ENCODE results near the gene ARL4C.

Gene ARL4C

DNA sequence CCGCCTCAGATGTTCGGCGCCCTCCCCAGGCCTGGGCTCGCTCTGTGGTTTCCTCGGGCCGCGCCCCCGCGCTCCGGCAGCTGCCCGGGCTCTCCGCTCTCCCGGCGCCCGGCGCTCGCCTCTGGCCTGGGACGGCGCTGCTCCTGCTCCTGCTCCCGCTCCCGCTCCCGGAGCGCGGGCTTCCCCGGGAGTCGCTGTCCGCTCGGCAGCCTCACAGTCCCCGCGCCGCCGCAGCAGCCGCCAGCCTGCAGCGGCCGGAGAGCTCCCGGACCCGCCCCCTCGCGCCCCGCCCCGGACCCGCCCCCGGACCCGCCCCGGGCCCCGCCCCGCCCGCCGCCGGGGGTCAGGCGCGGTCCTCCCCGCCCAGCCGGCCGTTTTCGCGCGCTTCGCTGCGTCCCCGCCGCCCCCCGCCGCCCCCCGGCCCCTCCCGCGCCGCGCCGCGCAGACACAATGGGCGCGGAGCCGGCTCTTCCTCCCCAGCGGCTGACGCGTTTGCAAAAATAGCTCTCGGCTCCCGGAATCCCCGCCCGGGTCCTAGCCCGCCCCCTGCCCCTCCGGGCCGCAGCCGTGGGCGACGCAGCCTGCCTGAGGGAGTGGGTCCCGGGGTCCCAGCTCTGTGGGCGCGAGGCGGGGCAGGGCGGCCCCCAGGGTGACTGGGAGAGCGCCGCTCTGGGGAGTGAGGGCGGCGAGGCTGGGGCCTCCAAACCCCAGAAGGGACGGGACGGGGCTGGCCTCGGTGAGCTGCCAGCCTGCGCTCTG, at the start of gene ARL4C:
ARL4C (minus strand) TSS at position 247 of the 759 bp plus-strand sequence. CDS start 495 bp downstream, outside the sequence.
- peak; percentile 34 for DNase-seq

GRCh38 chr2:234544659-234545611, 48.1 kb upstream of the ARL4C start:
- DNase-seq, result no peak

- no peak for DNase-seq
Measured at GRCh38 chr2:234542742-234543141, 45.9 kb upstream of the ARL4C start.

DNA sequence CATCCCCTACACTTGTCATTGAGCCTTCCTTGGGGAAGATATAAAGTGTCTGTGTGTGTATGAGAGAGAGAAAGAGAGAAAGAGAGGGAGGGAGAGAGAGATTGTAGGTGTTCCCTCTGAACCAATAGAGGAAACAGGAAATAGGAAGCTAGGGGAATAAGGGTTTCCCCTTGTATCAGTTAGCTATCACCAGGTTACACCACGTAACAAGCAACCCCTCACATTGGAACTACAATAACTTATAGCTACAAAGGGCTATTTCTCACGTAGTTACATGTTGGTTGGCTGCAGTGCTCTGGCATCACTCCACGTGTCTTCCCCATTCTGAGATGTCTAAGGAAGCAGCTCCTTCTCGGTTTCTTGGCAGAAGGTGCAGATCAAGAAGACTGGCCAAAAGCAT, 41.0 kb upstream of the ARL4C start:
- no peak for DNase-seq

DNA sequence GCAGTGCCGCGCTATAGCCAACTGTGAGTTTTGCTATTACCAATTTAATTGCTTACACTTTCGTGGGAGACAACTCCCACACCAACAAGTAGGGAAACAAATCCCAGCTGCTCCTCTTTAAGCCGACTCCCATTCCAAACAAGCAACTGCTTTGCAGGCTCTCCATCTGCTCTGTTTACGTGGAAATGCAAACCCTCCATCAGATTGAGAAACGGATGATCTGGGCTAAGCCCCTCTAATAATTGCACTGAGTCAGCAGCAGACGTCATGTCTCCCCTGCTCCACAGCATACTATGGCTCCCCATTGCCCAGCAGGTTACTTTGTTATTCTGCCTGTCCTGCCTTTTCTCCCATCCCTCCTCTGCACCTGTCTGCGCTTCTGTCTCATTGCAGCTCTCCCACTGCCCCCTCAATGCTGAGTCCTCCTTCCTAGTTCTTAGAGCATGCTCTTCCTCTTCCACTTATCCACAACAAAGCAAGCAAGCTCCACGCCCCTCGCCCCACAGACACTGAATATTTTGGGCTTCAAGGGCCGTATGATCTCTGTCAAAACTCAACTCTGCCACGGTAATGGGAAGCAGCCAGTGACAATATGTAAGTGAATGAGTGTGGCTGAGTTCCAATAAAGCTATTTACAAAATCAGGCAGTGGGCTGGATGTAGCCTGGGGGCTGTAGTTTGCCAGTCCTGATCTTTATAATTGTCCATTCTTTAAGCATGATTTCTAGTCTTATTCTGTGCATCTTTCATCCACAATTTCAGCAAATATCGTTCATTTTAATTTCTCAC, 39.5 kb upstream of the ARL4C start:
- DNase-seq, result no peak

GRCh38 chr2:234535464-234535863, 38.6 kb upstream of the ARL4C start:
- no peak for DNase-seq

GRCh38 chr2:234534515-234534914, 37.6 kb upstream of the ARL4C start:
- DNase-seq, result no peak

GRCh38 chr2:234533626-234534025, 36.7 kb upstream of the ARL4C start:
- DNase-seq, result no peak

GRCh38 chr2:234528410-234529148, 31.7 kb upstream of the ARL4C start:
- no peak for DNase-seq

GRCh38 chr2:234526711-234527110, 29.8 kb upstream of the ARL4C start:
- no peak for DNase-seq

- no peak for DNase-seq
Measured at GRCh38 chr2:234521536-234521935, 24.7 kb upstream of the ARL4C start.

GRCh38 chr2:234518986-234519642, 22.2 kb upstream of the ARL4C start:
- DNase-seq, result no peak

DNA sequence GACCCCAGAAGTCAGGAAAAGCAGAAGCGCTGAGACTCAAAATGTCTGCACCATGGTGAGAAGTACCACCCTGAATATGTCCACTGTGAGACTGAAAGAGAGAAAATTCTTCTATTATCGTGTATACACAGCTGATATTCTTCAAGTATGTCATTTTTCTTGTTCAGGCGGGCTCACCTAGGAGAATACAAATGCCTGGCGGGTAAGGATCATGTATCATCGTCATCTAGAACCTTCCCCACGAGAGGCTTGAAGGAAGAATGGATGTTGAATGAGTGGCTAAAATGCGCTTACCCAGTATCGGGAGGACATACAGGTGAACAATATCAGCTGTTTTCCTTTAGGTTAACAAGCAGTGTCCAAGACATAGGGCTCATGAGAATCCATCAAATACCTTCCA, 21.1 kb upstream of the ARL4C start:
- DNase-seq, result no peak

GRCh38 chr2:234514873-234515638, 18.2 kb upstream of the ARL4C start:
- no peak for DNase-seq

DNA sequence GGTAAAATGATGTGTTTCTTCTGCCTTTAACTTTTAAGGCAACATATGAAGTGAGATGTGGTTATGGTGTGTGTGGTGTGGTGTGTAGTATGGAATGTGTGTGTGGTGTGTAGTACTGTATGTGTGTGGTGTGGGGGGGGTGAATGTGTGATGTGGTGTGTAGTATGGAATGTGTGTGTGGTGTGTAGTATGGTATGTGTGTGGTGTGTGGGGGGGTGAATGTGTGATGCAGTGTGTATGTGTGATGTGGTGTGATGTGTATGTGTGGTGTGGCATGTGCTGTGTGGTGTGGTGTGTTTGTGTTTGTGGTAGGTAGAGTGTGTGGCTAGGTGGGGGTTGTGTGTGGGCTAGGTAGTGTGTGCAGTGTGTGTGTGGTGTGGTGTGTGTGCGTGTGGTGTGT, 17.2 kb upstream of the ARL4C start:
- DNase-seq, result no peak

GRCh38 chr2:234512884-234513669, 16.2 kb upstream of the ARL4C start:
- no peak for DNase-seq

GRCh38 chr2:234502919-234503285, 6.0 kb upstream of the ARL4C start:
- DNase-seq, result no peak

DNA sequence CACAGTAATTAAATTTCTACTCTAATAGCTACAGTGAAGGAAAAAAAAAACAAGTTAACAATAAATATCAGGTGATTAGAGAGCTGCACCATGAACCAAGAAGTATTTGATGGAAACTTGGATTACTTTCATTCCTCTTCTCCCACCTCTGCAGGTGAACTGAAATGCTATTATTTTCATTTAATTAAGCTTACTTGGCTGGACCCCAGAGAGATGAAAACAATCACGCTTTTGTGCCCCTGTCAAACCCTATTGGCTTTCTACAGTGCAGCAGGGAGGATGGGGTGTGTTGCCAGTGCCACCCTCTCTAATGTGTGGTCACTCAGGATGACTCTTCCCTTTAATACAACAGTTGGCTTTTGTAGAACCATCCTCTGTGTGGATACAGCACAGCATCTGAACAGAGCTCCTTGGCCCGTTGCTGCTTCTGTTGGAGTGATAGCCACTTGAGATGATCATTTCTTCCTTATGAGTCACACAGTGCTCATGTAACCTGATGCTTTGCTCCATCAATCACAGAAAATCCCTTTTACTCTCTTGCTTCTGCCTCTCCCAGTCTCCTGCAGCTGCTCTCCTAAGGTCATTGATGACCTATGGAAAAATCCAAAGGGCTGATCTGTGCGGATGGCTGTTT, 5.5 kb upstream of the ARL4C start:
- no peak for DNase-seq

- peak; percentile 57 for DNase-seq
Measured at GRCh38 chr2:234500394-234501006, 3.6 kb upstream of the ARL4C start.
